Adrenal gland (tissue), 12 donors: Measurements from ENCODE around the gene GDPD4. TPM values are rescaled to one million over a fixed set of nuclear protein-coding genes. Genes with fewer than 3 reads are reported as not detected.

ENCODE experiments used
- DNase-seq, 7 donors: peaks; one replicate each; pipeline ENCODE4 v3.0.0-alpha.2; 2019 to 2020
- H3K27ac ChIP-seq, 5 donors: fragments of 200-600 bp; sonication (generic) in 4 of 5; 1 replicate in 3 of 5; 2 replicates in 2 of 5; pipeline versions ENCODE4 v1.5.1 to v1.8.0; 2016 to 2020; ENCODE audit warnings: mild to moderate bottlenecking in 1 of 5
- H3K27me3 ChIP-seq: fragments of 200-600 bp; 2 replicates; pipeline ENCODE4 v1.8.0; 2021
- H3K36me3 ChIP-seq, 2 donors: fragments of 200-600 bp; replicated peaks in 1 of 2; 1 replicate in 1 of 2; 2 replicates in 1 of 2; pipeline versions ENCODE4 v1.5.1 to v1.8.0; 2018 to 2022
- H3K4me1 ChIP-seq, 2 donors: fragments of 200-600 bp; replicated peaks in 1 of 2; 1 replicate in 1 of 2; 2 replicates in 1 of 2; pipeline versions ENCODE4 v1.5.1 to v1.8.0; 2018 to 2021
- H3K4me3 ChIP-seq, 4 donors: fragments of 200-600 bp; sonication (generic) in 3 of 4; one replicate each; pipeline ENCODE4 v1.5.1; 2016 to 2018
- H3K9me3 ChIP-seq, 3 donors: fragments of 200-600 bp; sonication (generic) in 1 of 3; replicated peaks in 1 of 3; 1 replicate in 2 of 3; 2 replicates in 1 of 3; pipeline versions ENCODE4 v1.5.1 to v1.8.0; 2016 to 2021
- CTCF ChIP-seq, 6 experiments: fragments of 450-650 bp in 4 of 6; fragments of 200-600 bp in 2 of 6; sonication (generic) in 1 of 6; IDR thresholded peaks; 1 replicate in 5 of 6; 2 replicates in 1 of 6; pipeline versions ENCODE4 v1.5.1 to v1.8.0; 2016 to 2021; ENCODE audit warnings: antibody characterized with exemption in 6 of 6, mild to moderate bottlenecking in 2 of 6, moderate library complexity in 1 of 6
- POLR2A ChIP-seq, 2 donors: fragments of 450-650 bp; IDR thresholded peaks; one replicate each; pipeline ENCODE4 v1.6.1; 2017; ENCODE audit warnings: antibody characterized with exemption in 2 of 2, mild to moderate bottlenecking in 2 of 2, moderate library complexity in 1 of 2
- WGBS, 4 donors: extraction: QIAGEN DNeasy Blood & Tissue Kit in 2 of 4; methylation state at CpG; one replicate each; pipeline versions ENCODE4 v1.1.5 to v1.1.7; 2013 to 2017; 5-methylcytosine and 5-hydroxymethylcytosine counted together
- intact Hi-C, 2 donors: fragments of 100-400 bp; cut with DNase I; formaldehyde crosslinking; loops; one replicate each; pipeline versions ENCODE4 v1.14.1 to v1.15.0; 2022 to 2023
- polyA plus RNA-seq, 3 donors: library from polyadenylated mRNA; stranded (reverse); fragments of 200-250 nt in 2 of 3; fragments of 350-450 nt in 1 of 3; fragmentation: Illumina TruSeq in 1 of 3; extraction: RNeasy Lipid Tissue Mini Kit (QIAGEN cat#74804) in 1 of 3; gene quantifications; one replicate each; pipeline ENCODE4 v1.2.3, GENCODE V29; 2013 to 2014
- total RNA-seq, 9 donors: library from RNA; depleted of rRNA in 4 of 9; stranded (reverse); fragments of >200 nt in 4 of 9; fragments of 120-200 nt in 1 of 9; fragmentation: NEBNext Ultra II Directional in 1 of 9; extraction: Animal tissue kit (Norgen Biotek cat#: 25700) in 1 of 9; gene quantifications; one replicate each; pipeline versions ENCODE4 v1.1.0 to v1.2.4, GENCODE V29; 2013 to 2023
- donor health status: healthy with polysubstance abuse.
- donor health status: Bipolar disorder and iron deficiency.
- donor health status: DM: yes; HTN: yes; CAD: no.
- donor health status: DM: no; HTN: no; CAD: no.
- donor health status: DM: no; HTN: no; CAD: no.
- donor health status: DM: yes; HTN: yes; CAD: no.

The GDPD4 gene
- total and polyA plus RNA-seq, 12 donors = 0.88 to 2.3 TPM; not detected in 10

GRCh38 chr11:77205467-77206263, 95.8 kb downstream of the GDPD4 start:
- peak in 2 of 7 donors; percentile 9 to 41 for DNase-seq
- Histone ChIP-seq H3K4me3 (no peak overlapping the region), H3K4me1 (no peaks in the 10 kb centered on the region), H3K9me3 (no peaks in the 10 kb centered on the region), H3K27ac (no peak overlapping the region), H3K36me3 (peaks cover 0 to 72% of the 10 kb centered on the region in 2 donors), H3K27me3 (no peaks in the 10 kb centered on the region)
- intact Hi-C loops = loop anchor here in 1 of 2 donors (10.0 kb wide), 1 partner anchor 339 kb away; no protein-coding TSS in a partner anchor
- TF ChIP-seq CTCF (IDR thresholded peaks at IDR 0.05) (no peak), POLR2A (IDR thresholded peaks at IDR 0.05) (no peak)
- 84 to 98% (median 88%) methylated on average over 8 to 30 of the region's 30 CpGs for WGBS, 4 donors

DNA sequence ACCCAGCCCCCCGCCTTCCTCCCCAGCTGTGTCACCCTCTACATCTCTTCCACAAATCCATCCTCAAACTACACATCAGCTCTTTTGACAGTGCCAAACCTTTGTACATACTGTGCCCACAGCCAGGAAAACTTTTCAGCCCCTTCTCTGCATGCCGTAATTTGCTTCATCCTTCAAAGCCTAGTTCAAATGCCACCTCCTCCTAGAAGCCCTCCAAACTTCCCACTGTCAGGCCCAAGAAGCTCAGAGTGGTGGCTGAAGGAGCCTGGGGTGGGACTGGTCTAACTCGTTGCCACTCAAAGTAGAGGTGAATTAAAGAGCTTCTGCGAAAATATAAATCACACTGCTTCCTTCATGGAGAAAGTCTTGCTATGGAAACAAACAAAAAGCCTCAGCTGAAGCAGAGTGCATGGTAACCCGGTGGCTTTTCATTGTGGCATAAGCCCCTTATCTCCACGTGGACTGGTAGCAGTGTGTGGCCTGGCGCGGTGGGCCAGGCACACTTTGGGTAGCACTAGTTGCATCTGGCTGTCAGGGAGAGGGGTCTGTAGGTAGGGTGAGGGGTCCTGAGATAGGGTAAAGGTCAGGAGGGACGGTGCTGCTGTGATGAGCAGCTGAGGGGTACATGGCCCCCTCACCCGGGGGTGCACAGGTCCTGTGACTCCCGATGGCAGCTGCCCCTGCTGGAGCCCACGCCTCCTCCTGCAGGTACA, 96.6 kb downstream of the GDPD4 start:
- H3K36me3 ChIP-seq = peaks cover 0 to 67% of the 10 kb centered on the region in 2 donors
- TF ChIP-seq POLR2A (IDR thresholded peaks at IDR 0.05) (no peak), CTCF (IDR thresholded peaks at IDR 0.05) (no peak)
- no peak overlapping the region for H3K27ac ChIP-seq
- DNase-seq = peak in 1 of 7 donors; percentile 6
- no peaks in the 10 kb centered on the region for H3K27me3 ChIP-seq
- intact Hi-C loops = loop anchor here (5.0 to 10.0 kb wide), 2 partner anchors 337 to 340 kb away; no protein-coding TSS in a partner anchor
- H3K9me3 ChIP-seq = no peaks in the 10 kb centered on the region
- WGBS, 4 donors = 86 to 93% (median 91%) methylated on average over 11 to 12 of the region's 12 CpGs
- no peaks in the 10 kb centered on the region for H3K4me1 ChIP-seq
- H3K4me3 ChIP-seq = no peak overlapping the region

DNA sequence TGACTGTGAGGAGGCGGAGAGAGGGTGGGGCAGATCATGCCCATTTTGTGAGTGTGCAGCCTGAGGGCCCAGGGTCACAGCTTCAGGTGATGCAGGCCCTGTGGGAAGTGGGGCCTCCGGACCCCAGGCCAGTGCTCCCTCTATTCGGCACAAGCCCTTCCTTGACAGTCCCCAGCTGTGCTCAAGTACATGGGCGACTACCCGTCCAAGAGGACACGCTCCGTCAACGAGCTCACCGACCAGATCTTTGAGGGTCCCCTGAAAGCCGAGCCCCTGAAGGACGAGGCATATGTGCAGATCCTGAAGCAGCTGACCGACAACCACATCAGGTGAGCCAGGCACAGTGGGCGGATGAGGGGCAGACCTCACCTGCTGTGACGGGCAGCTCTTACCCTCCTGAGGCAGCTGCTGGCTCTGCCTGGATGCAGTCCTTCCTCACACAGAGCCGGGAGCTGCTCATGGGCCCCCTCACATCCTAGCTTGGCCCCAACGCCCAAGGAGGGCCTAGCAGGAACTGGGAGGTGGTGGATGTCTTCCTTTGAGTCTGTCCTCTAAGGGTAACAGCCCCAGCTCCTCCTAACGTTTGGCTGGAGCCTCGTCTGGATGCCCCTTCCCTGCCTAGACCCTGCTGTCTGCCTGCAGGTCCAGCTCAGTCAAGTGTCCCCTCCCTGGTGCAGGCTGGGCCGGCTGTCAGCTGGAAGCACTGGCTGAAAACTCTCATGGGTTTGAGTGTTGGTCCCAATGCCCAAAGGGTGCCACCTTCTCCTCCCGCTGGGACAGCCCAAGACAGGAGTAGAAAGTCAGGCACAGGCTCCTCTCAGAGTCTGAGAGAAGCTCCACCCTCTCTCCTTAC, 97.4 kb downstream of the GDPD4 start:
- Histone ChIP-seq H3K27ac (no peak overlapping the region), H3K4me3 (no peak overlapping the region), H3K9me3 (no peaks in the 10 kb centered on the region), H3K4me1 (peaks cover 0 to 5% of the 10 kb centered on the region in 2 donors), H3K27me3 (no peaks in the 10 kb centered on the region), H3K36me3 (peaks cover 0 to 65% of the 10 kb centered on the region in 2 donors)
- intact Hi-C loops = loop anchor here (5.0 to 10.0 kb wide), 2 partner anchors 338 to 341 kb away; no protein-coding TSS in a partner anchor
- DNase-seq = peak in 2 of 7 donors; percentile 13 to 48
- TF ChIP-seq POLR2A (IDR thresholded peaks at IDR 0.05) (no peak), CTCF (IDR thresholded peaks at IDR 0.05) (no peak)
- WGBS, 4 donors = 87 to 91% (median 89%) methylated on average over 9 to 20 of the region's 20 CpGs
